ENCODE measurements around the gene LPCAT4. TPM values are rescaled to one million over a fixed set of nuclear protein-coding genes. Genes with fewer than 3 reads are reported as not detected.
A peak's percentile ranks its signal among the peaks of the same experiment; 100 is the strongest.

The LPCAT4 gene
- total and polyA plus RNA-seq, 9 of the 15 experiments (the other 6 are each of a cell fraction or from before 2014, with no cell fraction given), result 7.3 to 34.3 (median 14.4) TPM

DNA sequence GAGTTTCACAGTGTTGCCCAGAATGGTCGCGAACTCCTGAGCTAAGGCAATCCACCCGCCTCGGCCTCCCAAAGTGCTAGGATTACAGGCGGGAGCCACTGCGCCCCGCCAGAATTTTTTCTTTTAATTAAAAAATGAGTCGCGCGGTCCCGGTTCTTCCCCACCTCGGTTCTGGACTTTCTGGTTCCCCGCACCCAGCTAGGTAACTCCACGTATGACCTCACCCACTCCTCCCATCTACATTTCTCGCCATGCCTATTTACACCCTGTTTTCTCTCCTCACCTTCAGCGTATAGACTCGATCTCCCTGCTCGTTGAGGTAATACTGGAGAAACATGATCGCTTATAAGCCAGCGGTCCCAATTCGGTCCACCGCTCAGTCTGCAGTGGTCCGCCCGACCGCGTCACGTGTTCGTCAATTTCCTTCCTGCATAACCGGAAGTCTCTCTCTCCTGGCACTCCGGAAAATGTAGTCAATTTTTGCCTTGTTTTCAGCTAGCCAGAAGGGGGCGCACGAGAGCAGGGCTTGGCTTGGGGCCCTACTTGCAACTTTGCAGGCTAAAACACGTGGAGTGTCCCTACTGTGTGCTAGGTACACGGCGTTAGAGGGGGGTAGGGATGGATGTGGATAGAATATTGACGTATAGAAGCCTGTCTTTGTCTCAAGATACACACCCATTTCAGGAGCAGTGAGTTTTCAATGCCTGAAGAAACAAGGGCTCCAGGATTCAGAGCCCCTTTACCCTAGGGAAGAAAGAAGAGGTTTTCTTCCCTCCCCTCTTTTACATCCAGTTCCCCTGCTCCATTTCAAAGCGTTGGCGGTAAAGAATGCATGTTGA lies 24.0 kb downstream of the LPCAT4 start, which contains the start of the genes NOP10 and NUTM1 (continued):
- no peak for TF ChIP-seq ZNF518B (CRISPR knock-in tag; IDR thresholded peaks at IDR 0.05)
- TF ChIP-seq ELF1 (tag; IDR thresholded peaks at IDR 0.05), result peak; percentile 91
- TF ChIP-seq ZNF408 (CRISPR knock-in tag; IDR thresholded peaks at IDR 0.05; ENCODE audit: low read depth), result no peak
- TF ChIP-seq, protein P1, sequence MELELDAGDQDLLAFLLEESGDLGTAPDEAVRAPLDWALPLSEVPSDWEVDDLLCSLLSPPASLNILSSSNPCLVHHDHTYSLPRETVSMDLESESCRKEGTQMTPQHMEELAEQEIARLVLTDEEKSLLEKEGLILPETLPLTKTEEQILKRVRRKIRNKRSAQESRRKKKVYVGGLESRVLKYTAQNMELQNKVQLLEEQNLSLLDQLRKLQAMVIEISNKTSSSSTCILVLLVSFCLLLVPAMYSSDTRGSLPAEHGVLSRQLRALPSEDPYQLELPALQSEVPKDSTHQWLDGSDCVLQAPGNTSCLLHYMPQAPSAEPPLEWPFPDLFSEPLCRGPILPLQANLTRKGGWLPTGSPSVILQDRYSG (tag; conservative IDR thresholded peaks at IDR 0.05; ENCODE audit: low read depth), result no peak
- TF ChIP-seq PHF8 (IDR thresholded peaks at IDR 0.05; ENCODE audit: borderline replicate concordance, low read length), result peak; percentile 95
- no peak for TF ChIP-seq STAT5B (CRISPR knock-in tag; IDR thresholded peaks at IDR 0.05)
- TF ChIP-seq ZNF316 (IDR thresholded peaks at IDR 0.05), result no peak
- TF ChIP-seq MTA2 (IDR thresholded peaks at IDR 0.05; ENCODE audit: low read depth), result 0 out of 2 replicates have a peak, but pooled peaks have one; percentile 15

Measured in K562 (cell line).